GM13977 (cell line): Measurements from ENCODE around the gene ATP10A.

ENCODE experiments used
- DNase-seq: peaks from one replicate; pipeline ENCODE4 v3.0.0; 2012; ENCODE audit warnings: low spot score
- CTCF ChIP-seq: IDR thresholded peaks from 2 replicates; pipeline ENCODE4 v1.5.1; 2012; ENCODE audit warnings: mild to moderate bottlenecking, control low read depth; ENCODE audit not compliant: insufficient read depth; ENCODE audit errors: extremely low read depth, missing control alignments
- in situ Hi-C: fragments of 300-500 bp; cut with MboI; formaldehyde crosslinking; loops from one replicate; pipeline ENCODE4 v1.12.0; 2022; ENCODE audit warnings: low sequenced_read_pairs, low pct_unique_long_range_greater_than_20kb, mixed read lengths, inconsistent platforms; ENCODE audit not compliant: unreplicated experiment

Gene ATP10A

GRCh38 chr15:25838191-25838870 lies 24.8 kb downstream of the ATP10A start:
- DNase-seq = no peak
- in situ Hi-C loops = no loop called here
- TF ChIP-seq CTCF = no peak

- in situ Hi-C loops = no loop called here
- DNase-seq = no peak
- no peak for TF ChIP-seq CTCF
Observed at GRCh38 chr15:25832158-25832557, 31.0 kb downstream of the ATP10A start.

GRCh38 chr15:25830844-25831451 lies 32.2 kb downstream of the ATP10A start:
- DNase-seq = no peak
- TF ChIP-seq CTCF = no peak
- in situ Hi-C loops = no loop called here

GRCh38 chr15:25829073-25829472 lies 34.1 kb downstream of the ATP10A start:
- in situ Hi-C loops = no loop called here
- DNase-seq = no peak
- TF ChIP-seq CTCF = no peak

GRCh38 chr15:25825207-25825606 lies 37.9 kb downstream of the ATP10A start:
- no peak for DNase-seq
- TF ChIP-seq CTCF = no peak
- in situ Hi-C loops = no loop called here

- in situ Hi-C loops = no loop called here
- no peak for TF ChIP-seq CTCF
- DNase-seq = no peak
Observed at GRCh38 chr15:25824618-25825017, 38.5 kb downstream of the ATP10A start.

GRCh38 chr15:25812845-25813244 lies 50.3 kb downstream of the ATP10A start:
- no peak for DNase-seq
- in situ Hi-C loops = no loop called here
- TF ChIP-seq CTCF = no peak
